HG03457 (cell line): ENCODE data around the gene JUNB.
"Not testable (repeated sequence)": the region's sequence is repeated elsewhere in the genome, so short reads cannot be mapped to it uniquely, and the experiment has no call there.

Experiments
- ATAC-seq: cut with Tn5 transposase; IDR thresholded peaks from one replicate; pipeline ENCODE4 v1.9.1; 2021; ENCODE audit warnings: moderate number of reproducible peaks; ENCODE audit not compliant: unreplicated experiment

Gene JUNB

GRCh38 chr19:12788682-12789097 is 2.6 kb upstream of the JUNB start:
- ATAC-seq: no peak

GRCh38 chr19:12789098-12789903 is 2.0 kb upstream of the JUNB start:
- no peak for ATAC-seq

- ATAC-seq: peak; percentile 27
These were observed 1.2 kb upstream of the JUNB start for GRCh38 chr19:12789904-12790619.

- ATAC-seq: no peak
These were observed 500 bp upstream of the JUNB start for GRCh38 chr19:12790628-12791344.

- ATAC-seq: no peak
These were observed 966 bp downstream of the JUNB start for GRCh38 chr19:12792051-12792852.

- no peak for ATAC-seq
These were observed 1.6 kb downstream of the JUNB start for GRCh38 chr19:12792853-12793289.

GRCh38 chr19:12793290-12794195 is 2.3 kb downstream of the JUNB start:
- peak; percentile 24 for ATAC-seq

DNA sequence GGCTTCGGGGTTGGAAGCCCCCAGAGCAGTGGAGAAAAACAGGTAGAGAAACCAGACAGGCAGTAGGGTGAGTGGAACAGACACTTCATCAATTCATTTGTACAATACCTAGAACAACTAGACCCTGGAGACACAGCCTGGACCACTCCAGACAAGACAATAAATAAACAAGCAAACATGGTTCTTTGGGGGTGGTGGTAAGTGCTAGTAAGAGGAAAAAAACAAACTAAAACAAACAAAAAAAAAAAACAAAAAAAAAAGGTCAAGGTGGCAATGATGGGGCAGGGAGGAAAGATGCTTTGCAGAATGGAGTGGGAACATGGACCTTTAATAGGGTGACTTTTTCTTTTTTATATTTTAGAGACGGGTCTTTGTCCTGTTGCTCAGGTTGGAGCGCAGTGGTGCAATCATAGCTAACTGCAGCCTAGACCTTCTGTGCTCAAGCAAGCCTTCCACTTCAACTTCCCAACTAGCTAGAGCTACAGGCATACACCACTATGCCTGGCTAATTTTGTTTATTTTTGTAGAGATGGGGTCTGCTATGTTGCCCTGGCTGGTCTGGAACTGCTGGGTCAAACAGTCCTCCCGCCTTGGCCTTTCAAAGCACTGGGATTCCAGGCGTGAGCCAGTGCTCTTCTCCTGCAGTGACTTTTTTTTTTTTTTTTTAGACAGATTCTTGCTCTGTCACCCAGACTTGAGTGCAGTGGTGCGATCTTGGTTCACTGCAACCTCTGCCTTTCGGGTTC is 3.1 kb downstream of the JUNB start:
- no peak for ATAC-seq

DNA sequence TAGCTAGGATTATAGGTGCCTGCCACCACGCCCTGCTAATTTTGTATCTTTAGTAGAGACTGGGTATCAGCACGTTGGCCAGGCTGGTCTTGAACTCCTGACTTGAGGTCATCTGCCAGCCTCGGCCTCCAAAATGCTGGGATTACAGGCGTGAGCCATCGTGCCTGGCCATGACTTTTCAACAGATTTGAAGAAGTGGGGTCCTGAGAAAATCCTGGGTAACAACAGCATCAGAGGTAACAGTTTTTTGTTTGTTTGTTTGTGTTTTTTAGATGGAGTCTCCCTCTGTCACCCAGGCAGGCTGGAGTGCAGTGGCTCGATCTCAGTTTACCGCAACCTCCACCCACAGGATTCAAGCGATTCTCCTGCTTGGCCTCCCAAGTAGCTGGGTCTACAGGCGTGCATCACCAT is 3.7 kb downstream of the JUNB start:
- ATAC-seq: no peak

DNA sequence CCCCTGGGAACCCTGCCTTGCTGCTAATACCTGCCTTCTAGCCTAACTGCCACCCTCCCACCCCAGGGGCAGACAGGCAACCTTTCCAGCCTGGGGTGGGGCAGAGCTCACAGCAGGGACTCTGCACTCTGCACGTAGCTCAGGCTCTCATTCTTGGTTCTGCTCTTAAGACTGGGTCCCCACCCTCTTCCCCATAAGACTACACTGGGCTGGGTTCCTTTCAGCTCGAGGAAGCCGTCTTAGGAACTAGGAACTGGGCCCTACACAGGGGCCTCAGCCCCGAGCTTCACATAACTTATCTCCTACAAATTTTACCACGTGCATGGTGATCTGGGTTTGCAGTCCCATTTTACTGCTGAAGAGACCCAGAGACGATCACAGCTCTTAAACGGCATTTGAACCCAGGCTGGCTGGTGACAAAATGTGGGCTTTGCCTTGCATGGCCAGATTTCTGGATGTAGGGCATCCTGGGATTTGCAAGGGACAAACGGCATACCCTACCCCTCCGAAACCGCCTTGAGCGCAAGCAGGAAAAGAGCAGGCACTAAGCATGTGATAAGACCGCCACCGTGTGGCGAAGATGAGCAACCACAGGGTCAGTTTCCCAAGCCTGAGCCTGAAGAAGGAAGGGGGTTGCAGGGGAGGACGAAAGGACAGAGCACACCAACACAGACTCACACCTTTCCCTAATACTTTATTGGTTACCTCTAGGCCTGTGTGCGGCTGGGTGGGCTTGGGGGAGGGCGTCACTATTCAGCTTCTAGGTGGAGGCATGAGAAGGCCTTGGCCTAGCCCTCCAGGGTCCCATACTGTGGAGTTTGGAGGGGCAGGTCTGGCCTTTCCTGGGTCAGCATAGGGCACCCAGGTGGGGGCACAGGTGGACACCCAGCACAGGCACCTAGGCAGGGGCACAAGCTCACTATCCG is 5.1 kb downstream of the JUNB start:
- ATAC-seq: no peak

GRCh38 chr19:12797141-12797587 is 5.9 kb downstream of the JUNB start:
- no peak for ATAC-seq

- ATAC-seq: not testable (repeated sequence)
These were observed 6.3 kb downstream of the JUNB start for GRCh38 chr19:12797607-12798006.

- ATAC-seq: no peak
These were observed 8.6 kb downstream of the JUNB start for GRCh38 chr19:12799742-12800465.

GRCh38 chr19:12800466-12800770 is 9.1 kb downstream of the JUNB start:
- no peak for ATAC-seq

DNA sequence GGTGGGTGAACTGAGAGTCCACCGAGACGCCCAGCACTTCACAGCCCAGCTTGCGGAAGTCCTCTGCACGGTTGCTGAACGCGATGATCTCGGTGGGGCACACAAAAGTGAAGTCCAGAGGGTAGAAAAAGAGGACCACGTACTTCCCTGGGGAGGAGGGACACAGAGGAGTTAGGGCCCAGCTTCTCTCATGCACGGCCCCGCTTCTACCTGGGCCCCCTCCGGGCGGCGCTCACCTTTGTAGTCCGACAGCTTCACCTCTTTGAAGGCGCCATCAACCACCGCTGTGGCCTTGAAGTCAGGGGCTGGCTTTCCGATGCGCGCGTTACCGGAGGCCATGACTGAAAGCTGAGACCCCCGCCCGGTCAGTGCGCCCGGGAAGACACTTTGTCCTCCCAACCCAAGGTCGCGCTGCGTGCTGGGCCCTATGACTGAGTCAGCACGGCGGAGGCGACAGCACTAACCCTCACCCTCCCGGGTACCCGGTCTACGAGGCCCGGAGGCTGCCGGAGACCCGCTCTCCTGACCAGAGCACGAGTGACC is 9.7 kb downstream of the JUNB start:
- ATAC-seq: no peak

- no peak for ATAC-seq
These were observed 10.4 kb downstream of the JUNB start, which contains the start of the genes PRDX2 and THSD8 for GRCh38 chr19:12801466-12802266. TSS of gene PRDX2 (minus strand) at chr19:12801800. CDS start at chr19:12801261, 539 bp downstream. TSS of gene THSD8 (plus strand) at chr19:12802069. CDS start at chr19:12802072, 3 bp downstream.
